Endothelial cell of umbilical vein (primary cell): ENCODE measurements around the gene POPDC3. TPM values are rescaled to one million over a fixed set of nuclear protein-coding genes. Genes with fewer than 3 reads are reported as not detected.

Experiments
- BruUV-seq: library from RNA; stranded (reverse); fragments of 400-500 nt; replicated peaks from 2 replicates; lab custom pipeline; 2021; lab: Mats Ljungman, UMichigan
- CTCF ChIA-PET: fragments of 300-600, 350-600 bp; sonication (Branson Sonifier 250); formaldehyde crosslinking; loops from one replicate; lab custom pipeline; 2021; ENCODE audit warnings: antibody characterized with exemption, inconsistent platforms; lab: Charles Lee
- POLR2A ChIA-PET: fragments of 300-600, 350-600 bp; sonication (Branson Sonifier 250); formaldehyde crosslinking; loops from one replicate; lab custom pipeline; 2021; ENCODE audit warnings: antibody characterized with exemption, inconsistent platforms; lab: Charles Lee
- DNase-seq: peaks from one replicate; pipeline ENCODE4 v3.0.0-alpha.2; 2011; ENCODE audit warnings: low read depth, low spot score
- FAIRE-seq: peaks from 2 replicates; lab custom pipeline; 2011; peaks lifted over from hg19 to GRCh38; lab: Jason Lieb, UNC
- H2AFZ ChIP-seq: 2 replicates; pipeline ENCODE4 v1.6.0; 2012; ENCODE audit warnings: low read depth, low read length, control low read depth, inconsistent platforms
- H3K27ac ChIP-seq: 2 replicates; pipeline ENCODE4 v1.5.1; 2011; ENCODE audit warnings: low read depth, mild to moderate bottlenecking, control low read depth, low read length, moderate library complexity; ENCODE audit not compliant: insufficient read depth
- H3K27me3 ChIP-seq, 2 experiments: 2 replicates each; pipeline versions ENCODE4 v1.6.0 to v1.6.1; 2011; ENCODE audit warnings: low read length in 2 of 2, mixed read lengths in 1 of 2; ENCODE audit not compliant: control insufficient read depth in 2 of 2, insufficient read depth in 2 of 2
- H3K36me3 ChIP-seq, 2 experiments: 2 replicates in 1 of 2; 3 replicates in 1 of 2; pipeline ENCODE4 v1.5.1; 2011; ENCODE audit warnings: low read length in 2 of 2, mild to moderate bottlenecking in 1 of 2, moderate library complexity in 1 of 2; ENCODE audit not compliant: control insufficient read depth in 2 of 2, insufficient read depth in 2 of 2; ENCODE audit errors: extremely low read depth in 1 of 2
- H3K4me1 ChIP-seq: 3 replicates; pipeline ENCODE4 v1.5.1; 2011; ENCODE audit warnings: mild to moderate bottlenecking, low read length; ENCODE audit not compliant: control insufficient read depth, insufficient read depth; ENCODE audit errors: extremely low read depth
- H3K4me2 ChIP-seq: 2 replicates; pipeline ENCODE4 v1.6.1; 2011; ENCODE audit warnings: low read length, control low read depth, mixed read lengths; ENCODE audit not compliant: insufficient read depth
- H3K4me3 ChIP-seq, 3 experiments: fragments of 200-600 bp in 1 of 3; sonication (generic), shearing (Covaris generic) in 1 of 3; replicated peaks in 1 of 3; 2 replicates each; pipeline ENCODE4 v1.5.1; 2011 to 2016; ENCODE audit warnings: control low read depth in 3 of 3, low read length in 3 of 3, mild to moderate bottlenecking in 2 of 3, inconsistent platforms in 1 of 3, low read depth in 1 of 3, moderate library complexity in 1 of 3; ENCODE audit not compliant: insufficient read depth in 1 of 3
- H3K79me2 ChIP-seq: 2 replicates; pipeline ENCODE4 v1.6.0; 2012; ENCODE audit warnings: low read length, inconsistent platforms; ENCODE audit not compliant: control insufficient read depth, insufficient read depth
- H3K9ac ChIP-seq: replicated peaks from 2 replicates; pipeline ENCODE3; 2011; ENCODE audit warnings: low read length, control low read depth; ENCODE audit not compliant: insufficient read depth; ENCODE audit errors: extremely low read depth
- H3K9me1 ChIP-seq: replicated peaks from 3 replicates; pipeline ENCODE4 v1.6.0; 2011; ENCODE audit warnings: mild to moderate bottlenecking, low read length; ENCODE audit not compliant: control insufficient read depth, insufficient read depth; ENCODE audit errors: extremely low read depth
- H3K9me3 ChIP-seq: replicated peaks from 2 replicates; pipeline ENCODE4 v1.5.1; 2012; ENCODE audit warnings: low read length, inconsistent platforms; ENCODE audit not compliant: control insufficient read depth, insufficient read depth
- H4K20me1 ChIP-seq: replicated peaks from 2 replicates; pipeline ENCODE3; 2011; ENCODE audit warnings: mild to moderate bottlenecking, low read length; ENCODE audit not compliant: control insufficient read depth, insufficient read depth; ENCODE audit errors: extremely low read depth
- EZH2 ChIP-seq: IDR thresholded peaks from 2 replicates; pipeline ENCODE4 v1.6.1; 2012; ENCODE audit warnings: borderline replicate concordance, low read depth, mild to moderate bottlenecking, moderate library complexity, low read length, inconsistent platforms; ENCODE audit not compliant: severe bottlenecking
- FOS ChIP-seq: IDR thresholded peaks from 2 replicates; pipeline ENCODE4 v1.6.1; 2011; ENCODE audit warnings: mild to moderate bottlenecking, low read length, moderate library complexity, borderline replicate concordance; ENCODE audit not compliant: insufficient read depth
- GATA2 ChIP-seq: IDR thresholded peaks from 2 replicates; pipeline ENCODE4 v1.7.0; 2011; ENCODE audit warnings: low read depth, mild to moderate bottlenecking, moderate library complexity, mixed read lengths, low read length; ENCODE audit not compliant: insufficient read length, insufficient read depth
- JUN ChIP-seq: IDR thresholded peaks from 2 replicates; pipeline ENCODE4 v1.6.1; 2011; ENCODE audit warnings: borderline replicate concordance, low read depth; ENCODE audit not compliant: insufficient read length, insufficient read depth
- MYC ChIP-seq: IDR thresholded peaks from one replicate; pipeline ENCODE4 v1.6.1; 2011; ENCODE audit warnings: mild to moderate bottlenecking, low read depth, low read length
- POLR2A ChIP-seq: IDR thresholded peaks from 2 replicates; pipeline ENCODE4 v1.6.1; 2012; ENCODE audit warnings: low read depth, mild to moderate bottlenecking, control low read depth, low read length
- POLR2AphosphoS5 ChIP-seq: IDR thresholded peaks from 2 replicates; pipeline ENCODE4 v1.6.1; 2012; ENCODE audit warnings: low read depth, mild to moderate bottlenecking, control low read depth, low read length, moderate library complexity; ENCODE audit not compliant: insufficient read depth
- dilution Hi-C: fragments of 300-500 bp; cut with MboI; formaldehyde crosslinking; loops from one replicate; pipeline ENCODE4 v1.15.0; 2019; ENCODE audit warnings: low sequenced_read_pairs; ENCODE audit not compliant: extremely low pct_ligation_motif_present
- intact Hi-C: fragments of 100-400 bp; cut with micrococcal nuclease; formaldehyde crosslinking; loops from one replicate; pipeline ENCODE4 v1.10.0; 2022
- polyA plus RNA-seq, 4 experiments: library from polyadenylated mRNA; depleted of rRNA in 3 of 4; stranded (reverse) in 3 of 4; unstranded in 1 of 4; fragments of >200 nt; gene quantifications; 2 replicates each; pipeline versions ENCODE4 v1.2.1 to v1.2.3, GENCODE V29; 2011 to 2012; ENCODE audit warnings: missing spikeins in 1 of 4
- total RNA-seq: library from RNA; stranded (reverse); gene quantifications from 2 replicates; pipeline ENCODE4 v1.2.3, GENCODE V29; 2021
- TF ChIP-seq, protein P1 (sequence below), 2 donors: IDR thresholded peaks; 1 replicate in 1 of 2; 2 replicates in 1 of 2; pipeline ENCODE4 v1.5.1; 2011; ENCODE audit warnings: low read length in 2 of 2, mild to moderate bottlenecking in 2 of 2, moderate library complexity in 2 of 2, control low read depth in 1 of 2, inconsistent platforms in 1 of 2, low read depth in 1 of 2; ENCODE audit not compliant: insufficient read depth in 1 of 2; ENCODE audit errors: extremely low read depth in 1 of 2
- TF ChIP-seq, protein P2 (sequence below): IDR thresholded peaks from 2 replicates; pipeline ENCODE4 v1.6.1; 2011; ENCODE audit not compliant: insufficient read depth, insufficient read length

POPDC3 gene
- total and polyA plus RNA-seq, 2 donors (not counting 3 experiments of a cell fraction or from before 2014, with no cell fraction given), result 1.6 to 1.7 TPM

DNA sequence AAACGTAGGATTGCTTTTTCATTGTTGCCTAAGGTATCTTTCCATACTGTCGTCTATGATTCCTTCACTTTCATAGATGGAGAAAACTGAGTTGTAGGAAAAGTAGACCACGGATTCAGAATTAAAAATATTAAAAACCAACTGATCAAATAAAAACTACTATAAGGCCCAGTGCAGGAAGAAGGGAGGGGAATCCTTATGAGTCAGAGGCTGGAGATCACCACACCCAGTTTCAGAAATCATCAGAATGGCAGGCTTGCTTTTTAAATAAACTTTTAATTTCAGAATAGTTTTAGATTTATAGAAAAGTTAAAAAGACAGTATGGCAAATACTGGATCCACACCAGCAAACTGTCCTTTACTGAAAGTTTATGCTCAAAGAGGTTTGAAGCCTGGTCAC is 32.0 kb upstream of the POPDC3 start:
- no peak for TF ChIP-seq EZH2
- TF ChIP-seq, protein P1, sequence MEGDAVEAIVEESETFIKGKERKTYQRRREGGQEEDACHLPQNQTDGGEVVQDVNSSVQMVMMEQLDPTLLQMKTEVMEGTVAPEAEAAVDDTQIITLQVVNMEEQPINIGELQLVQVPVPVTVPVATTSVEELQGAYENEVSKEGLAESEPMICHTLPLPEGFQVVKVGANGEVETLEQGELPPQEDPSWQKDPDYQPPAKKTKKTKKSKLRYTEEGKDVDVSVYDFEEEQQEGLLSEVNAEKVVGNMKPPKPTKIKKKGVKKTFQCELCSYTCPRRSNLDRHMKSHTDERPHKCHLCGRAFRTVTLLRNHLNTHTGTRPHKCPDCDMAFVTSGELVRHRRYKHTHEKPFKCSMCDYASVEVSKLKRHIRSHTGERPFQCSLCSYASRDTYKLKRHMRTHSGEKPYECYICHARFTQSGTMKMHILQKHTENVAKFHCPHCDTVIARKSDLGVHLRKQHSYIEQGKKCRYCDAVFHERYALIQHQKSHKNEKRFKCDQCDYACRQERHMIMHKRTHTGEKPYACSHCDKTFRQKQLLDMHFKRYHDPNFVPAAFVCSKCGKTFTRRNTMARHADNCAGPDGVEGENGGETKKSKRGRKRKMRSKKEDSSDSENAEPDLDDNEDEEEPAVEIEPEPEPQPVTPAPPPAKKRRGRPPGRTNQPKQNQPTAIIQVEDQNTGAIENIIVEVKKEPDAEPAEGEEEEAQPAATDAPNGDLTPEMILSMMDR (IDR thresholded peaks at IDR 0.05; ENCODE audit: extremely low read depth in 1 of 2, insufficient read depth in 1 of 2, low read depth in 1 of 2, low read length in 2 of 2), result no peak
- TF ChIP-seq POLR2AphosphoS5, result no peak
- no peak for TF ChIP-seq POLR2A
- TF ChIP-seq, protein P2, sequence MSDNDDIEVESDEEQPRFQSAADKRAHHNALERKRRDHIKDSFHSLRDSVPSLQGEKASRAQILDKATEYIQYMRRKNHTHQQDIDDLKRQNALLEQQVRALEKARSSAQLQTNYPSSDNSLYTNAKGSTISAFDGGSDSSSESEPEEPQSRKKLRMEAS, result no peak
- TF ChIP-seq GATA2, result no peak
- no peak for TF ChIP-seq FOS
- TF ChIP-seq MYC, result no peak
- TF ChIP-seq JUN, result no peak
- Histone ChIP-seq H3K79me2 (no peaks in the 10 kb centered on the region), H3K36me3 (no peaks in the 10 kb centered on the region), H3K9me1 (no peaks in the 10 kb centered on the region), H3K9ac (no peak overlapping the region), H2AFZ (no peak overlapping the region), H3K4me1 (peaks cover 28% of the 10 kb centered on the region), H3K27ac (no peak overlapping the region), H3K4me2 (no peak overlapping the region), H3K4me3 (no peak overlapping the region), H4K20me1 (no peaks in the 10 kb centered on the region), H3K27me3 (no peaks in the 10 kb centered on the region), H3K9me3 (no peaks in the 10 kb centered on the region)
- ChIA-PET CTCF (no interaction called here), POLR2A (no interaction called here)
- dilution Hi-C loops, result no loop called here
- no peak for DNase-seq
- FAIRE-seq, result no peak
- no TSS peak for BruUV-seq
- intact Hi-C loops, result loop anchor here (2.0 kb wide), 1 partner anchor 27 kb away; no protein-coding TSS in a partner anchor
